Endothelial cell of umbilical vein (primary cell): Measurements from ENCODE around the gene PF4V1.

Experiments
- CTCF ChIP-seq, 2 donors: IDR thresholded peaks; 1 replicate in 1 of 2; 2 replicates in 1 of 2; pipeline ENCODE4 v1.5.1; 2011; ENCODE audit warnings: low read length in 2 of 2, mild to moderate bottlenecking in 2 of 2, moderate library complexity in 2 of 2, control low read depth in 1 of 2, inconsistent platforms in 1 of 2, low read depth in 1 of 2; ENCODE audit not compliant: insufficient read depth in 1 of 2; ENCODE audit errors: extremely low read depth in 1 of 2
- EZH2 ChIP-seq: IDR thresholded peaks from 2 replicates; pipeline ENCODE4 v1.6.1; 2012; ENCODE audit warnings: borderline replicate concordance, low read depth, mild to moderate bottlenecking, moderate library complexity, low read length, inconsistent platforms; ENCODE audit not compliant: severe bottlenecking
- MAX ChIP-seq: IDR thresholded peaks from 2 replicates; pipeline ENCODE4 v1.6.1; 2011; ENCODE audit not compliant: insufficient read depth, insufficient read length
- POLR2A ChIP-seq: IDR thresholded peaks from 2 replicates; pipeline ENCODE4 v1.6.1; 2012; ENCODE audit warnings: low read depth, mild to moderate bottlenecking, control low read depth, low read length
- POLR2AphosphoS5 ChIP-seq: IDR thresholded peaks from 2 replicates; pipeline ENCODE4 v1.6.1; 2012; ENCODE audit warnings: low read depth, mild to moderate bottlenecking, control low read depth, low read length, moderate library complexity; ENCODE audit not compliant: insufficient read depth

- TF ChIP-seq POLR2AphosphoS5 (no peak), CTCF (IDR thresholded peaks at IDR 0.05; ENCODE audit: extremely low read depth in 1 of 2, insufficient read depth in 1 of 2, low read depth in 1 of 2, low read length in 2 of 2) (no peak), EZH2 (no peak), MAX (no peak), POLR2A (no peak)
Measured at GRCh38 chr4:73851293-73851692, 1.8 kb upstream of the PF4V1 start.
